ENCODE data around the gene NUDT16.
A peak's percentile ranks its signal among the peaks of the same experiment; 100 is the strongest.

Gene NUDT16

DNA sequence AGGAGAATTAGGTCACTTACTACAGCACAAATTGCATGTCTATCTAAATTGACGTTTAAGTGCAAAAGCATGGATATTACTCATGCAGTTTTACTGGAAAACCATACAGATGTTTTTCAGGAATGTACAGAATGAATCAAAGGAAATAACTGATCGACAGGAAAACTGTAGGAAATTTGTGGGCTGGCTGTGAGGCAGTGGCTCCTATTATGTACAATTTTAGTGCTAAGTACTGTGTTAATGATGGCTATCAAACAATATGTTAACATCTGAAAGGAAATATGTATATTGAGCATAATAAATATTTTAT, 6.9 kb downstream of the NUDT16 start:
- peak overlapping the region; percentile 74 for H3K27ac ChIP-seq
- no peak for TF ChIP-seq CTCF (conservative IDR thresholded peaks at IDR 0.05)

GRCh38 chr3:131390331-131390730, 8.8 kb downstream of the NUDT16 start:
- no peak overlapping the region for H3K27ac ChIP-seq
- no peak for TF ChIP-seq CTCF (conservative IDR thresholded peaks at IDR 0.05)

DNA sequence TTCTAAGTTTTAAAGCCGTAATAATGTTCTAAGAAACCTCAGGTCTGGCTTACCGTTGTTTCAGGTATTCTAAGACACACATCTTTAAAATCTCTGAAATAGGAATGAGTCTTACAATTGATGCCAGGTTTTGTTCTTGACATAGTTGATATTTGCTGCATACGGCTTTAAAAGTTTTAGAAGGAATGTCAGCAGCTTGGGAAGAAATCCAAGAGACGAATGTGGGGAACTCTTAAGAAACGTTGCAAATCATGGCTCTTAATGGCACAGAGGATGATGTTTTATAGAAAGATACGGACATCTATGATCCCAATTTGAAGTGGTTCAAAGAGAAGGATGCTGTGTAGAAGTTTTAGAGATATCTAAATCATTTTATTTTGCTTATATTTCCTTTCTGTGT, 11.5 kb downstream of the NUDT16 start:
- TF ChIP-seq CTCF (conservative IDR thresholded peaks at IDR 0.05): no peak
- H3K27ac ChIP-seq: no peak overlapping the region

DNA sequence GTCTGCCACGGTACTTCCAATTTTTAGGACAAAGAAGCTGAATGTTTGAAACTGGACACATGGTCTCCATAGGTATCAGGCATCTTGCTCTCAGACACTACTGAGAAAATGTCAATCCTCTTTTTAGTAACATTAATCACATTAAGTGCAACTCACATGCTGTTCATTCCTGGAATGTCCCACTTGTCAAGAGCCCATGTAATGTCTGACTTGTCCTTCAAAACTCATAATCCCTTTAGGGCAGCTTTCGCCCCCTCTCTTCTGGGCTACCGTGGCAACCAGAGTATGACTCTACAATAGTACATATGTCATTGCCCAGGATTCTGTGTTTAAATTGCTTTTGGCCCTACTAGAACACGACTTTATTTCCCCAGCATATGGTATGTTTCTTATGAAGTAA, 12.3 kb downstream of the NUDT16 start:
- TF ChIP-seq CTCF (conservative IDR thresholded peaks at IDR 0.05): no peak
- no peak overlapping the region for H3K27ac ChIP-seq

- H3K27ac ChIP-seq: no peak overlapping the region
- TF ChIP-seq CTCF (conservative IDR thresholded peaks at IDR 0.05): no peak
These were observed 12.8 kb downstream of the NUDT16 start for GRCh38 chr3:131394400-131394799.

DNA sequence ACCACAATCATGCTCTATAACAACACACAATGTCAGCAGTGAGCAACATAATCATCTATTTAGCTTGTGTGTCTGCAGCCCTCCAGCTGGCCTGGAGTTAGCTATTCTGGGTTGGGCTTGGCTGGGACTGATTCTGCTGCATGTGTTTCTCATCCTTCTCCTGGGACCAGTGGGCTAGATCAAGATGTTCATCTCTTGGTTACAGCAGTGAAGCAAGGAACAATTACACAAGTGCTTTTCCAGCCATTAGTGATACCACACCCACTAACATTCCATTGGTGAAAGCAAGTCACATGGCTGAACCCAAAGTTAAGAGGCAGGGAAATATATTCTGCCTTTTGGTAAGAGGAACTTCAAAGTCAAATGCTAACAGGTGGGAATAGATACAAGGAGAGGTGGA, 14.6 kb downstream of the NUDT16 start:
- no peak overlapping the region for H3K27ac ChIP-seq
- no peak for TF ChIP-seq CTCF (conservative IDR thresholded peaks at IDR 0.05)

DNA sequence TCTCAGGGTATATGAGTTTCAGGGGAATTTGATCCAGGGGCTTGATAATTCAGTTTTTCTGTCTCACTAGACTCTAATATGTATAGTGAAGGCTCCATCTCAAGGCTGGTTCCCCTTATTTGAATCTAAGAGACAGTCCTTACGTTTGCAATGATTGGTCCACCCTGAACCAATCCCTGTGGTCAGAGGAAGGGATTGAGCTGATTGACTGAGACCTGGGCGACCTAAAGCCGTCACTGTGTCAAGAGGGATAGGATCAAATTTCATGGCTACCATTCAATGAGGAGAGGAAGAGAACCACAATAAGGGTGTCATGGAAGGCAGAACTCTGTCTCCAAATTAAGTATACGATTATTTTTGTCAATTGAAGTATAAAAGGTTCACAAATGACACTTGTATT, 16.3 kb downstream of the NUDT16 start:
- TF ChIP-seq CTCF (conservative IDR thresholded peaks at IDR 0.05): no peak
- H3K27ac ChIP-seq: no peak overlapping the region; the same call in 1 of the 2 replicates

DNA sequence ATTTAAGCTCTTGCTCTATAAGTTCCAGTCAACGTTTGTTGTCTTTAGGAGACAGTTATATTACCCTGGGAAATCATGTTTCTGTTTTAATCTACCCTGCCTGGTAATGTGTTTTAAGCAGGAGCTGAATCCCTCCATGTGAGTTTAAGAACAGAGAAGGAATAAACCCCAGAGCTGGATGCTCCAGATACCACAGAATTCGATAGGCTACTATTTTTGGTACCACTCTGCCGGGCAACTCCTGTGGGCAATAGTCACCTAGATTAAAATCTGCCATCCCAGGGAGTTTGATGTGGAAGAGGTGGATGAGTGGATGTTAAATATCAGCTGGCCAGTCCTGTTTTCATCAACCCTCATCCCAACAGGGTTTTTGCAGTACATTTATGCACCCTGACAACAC, 20.4 kb downstream of the NUDT16 start:
- H3K27ac ChIP-seq: no peak overlapping the region
- no peak for TF ChIP-seq CTCF (conservative IDR thresholded peaks at IDR 0.05)
